ENCODE results near the gene OLA1.

The OLA1 gene

DNA sequence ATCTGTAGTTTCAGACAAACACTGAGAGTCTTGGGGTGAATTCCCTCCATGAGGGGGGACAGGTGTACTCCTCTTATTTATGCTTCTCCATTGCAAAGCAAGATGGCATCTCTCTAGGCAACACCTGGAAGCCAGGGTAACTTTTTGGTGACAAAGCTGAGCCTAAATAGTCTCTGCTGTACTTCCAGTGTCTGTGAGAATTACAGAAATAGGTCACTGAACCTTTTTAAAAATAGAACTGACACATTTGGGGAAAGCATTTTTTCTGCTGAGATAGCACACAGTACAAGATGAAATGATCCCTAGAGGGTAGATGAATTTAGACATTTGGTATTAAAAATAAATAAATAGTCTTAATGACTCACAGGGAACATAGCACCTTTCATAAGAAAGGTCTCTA lies 211.5 kb downstream of the OLA1 start:
- Histone ChIP-seq H3K27ac (ENCODE audit: low read depth, low read length) (no peak overlapping the region), H3K9me3 (ENCODE audit: control insufficient read depth, insufficient read depth, low read depth, low read length) (no peaks in the 10 kb centered on the region), H3K27me3 (ENCODE audit: control insufficient read depth, insufficient read depth, low read length) (peaks cover 12% of the 10 kb centered on the region), H3K9ac (ENCODE audit: low read length) (no peak overlapping the region), H3K4me3 (ENCODE audit: low read depth, low read length) (no peak overlapping the region), H3K36me3 (ENCODE audit: control insufficient read depth, insufficient read depth, low read length) (no peaks in the 10 kb centered on the region), H3K4me1 (ENCODE audit: control insufficient read depth, insufficient read depth, low read length) (peaks cover 32% of the 10 kb centered on the region)

DNA sequence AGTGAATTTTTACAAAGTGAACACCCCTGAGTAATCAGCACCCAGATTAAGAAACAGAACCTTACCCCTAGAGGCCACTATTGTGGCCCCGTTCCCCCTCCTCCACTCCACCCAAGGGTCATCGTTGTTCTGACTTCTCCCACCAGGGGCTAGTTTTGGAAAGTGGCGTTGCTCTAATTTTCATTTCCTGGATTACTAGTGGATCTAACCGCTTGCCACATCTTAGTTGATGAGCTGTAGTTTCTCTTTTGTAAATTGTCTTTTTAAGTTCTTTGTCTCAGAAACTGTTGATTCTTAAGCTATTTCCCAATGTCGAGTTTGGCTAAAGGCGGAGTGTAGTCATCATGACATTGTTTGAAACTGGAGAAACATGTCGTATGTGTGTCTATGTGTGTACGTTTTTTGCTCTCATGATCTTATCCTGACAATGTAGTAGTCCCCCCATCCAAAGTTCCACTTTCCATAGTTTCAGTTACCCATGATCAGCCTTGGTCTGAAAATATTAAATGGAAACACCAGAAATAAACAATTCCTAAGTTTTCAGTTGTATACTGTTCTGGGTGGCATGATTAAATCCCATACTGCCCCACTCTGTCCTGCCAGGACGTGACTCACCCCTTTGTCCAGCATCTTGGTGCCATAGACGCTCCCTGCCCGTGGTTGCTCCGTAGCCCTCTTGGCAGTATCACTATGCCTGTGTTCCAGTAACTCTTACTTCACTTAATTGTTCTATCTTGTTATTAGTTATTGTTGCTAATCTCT lies 212.2 kb downstream of the OLA1 start:
- no peak overlapping the region for H3K4me3 ChIP-seq (ENCODE audit: low read depth, low read length)
- H3K9ac ChIP-seq (ENCODE audit: low read length): no peak overlapping the region
- H3K9me3 ChIP-seq (ENCODE audit: control insufficient read depth, insufficient read depth, low read depth, low read length): no peaks in the 10 kb centered on the region
- no peaks in the 10 kb centered on the region for H3K36me3 ChIP-seq (ENCODE audit: control insufficient read depth, insufficient read depth, low read length)
- H3K27me3 ChIP-seq (ENCODE audit: control insufficient read depth, insufficient read depth, low read length): peaks cover 12% of the 10 kb centered on the region
- H3K27ac ChIP-seq (ENCODE audit: low read depth, low read length): no peak overlapping the region
- peaks cover 32% of the 10 kb centered on the region for H3K4me1 ChIP-seq (ENCODE audit: control insufficient read depth, insufficient read depth, low read length)

DNA sequence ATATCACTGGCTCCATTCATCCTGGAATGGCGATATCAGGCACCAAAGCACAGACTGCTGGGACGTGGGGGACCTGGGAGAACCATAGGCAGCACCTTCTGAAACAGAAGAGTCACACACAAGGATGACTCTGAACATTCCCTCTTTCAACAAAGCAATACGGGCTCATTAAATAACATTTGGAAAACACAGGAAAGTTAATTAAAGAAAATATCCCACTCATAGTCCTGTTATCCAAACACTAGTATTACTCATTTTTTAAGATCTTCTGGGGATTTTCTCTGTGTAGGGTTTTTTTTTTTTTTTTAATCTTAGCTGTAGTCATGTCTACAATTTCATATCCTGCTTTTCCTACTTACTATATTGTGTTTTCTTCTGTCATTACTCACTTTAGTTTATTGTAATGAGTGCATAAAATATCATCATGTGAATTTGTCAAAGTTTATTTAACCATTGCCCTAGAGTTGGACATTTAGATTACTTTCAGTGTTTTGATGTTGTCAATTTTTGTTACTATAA lies 213.2 kb downstream of the OLA1 start:
- peaks cover 12% of the 10 kb centered on the region for H3K27me3 ChIP-seq (ENCODE audit: control insufficient read depth, insufficient read depth, low read length)
- peaks cover 29% of the 10 kb centered on the region for H3K4me1 ChIP-seq (ENCODE audit: control insufficient read depth, insufficient read depth, low read length)
- H3K27ac ChIP-seq (ENCODE audit: low read depth, low read length): no peak overlapping the region
- no peak overlapping the region for H3K9ac ChIP-seq (ENCODE audit: low read length)
- no peaks in the 10 kb centered on the region for H3K36me3 ChIP-seq (ENCODE audit: control insufficient read depth, insufficient read depth, low read length)
- H3K4me3 ChIP-seq (ENCODE audit: low read depth, low read length): no peak overlapping the region
- H3K9me3 ChIP-seq (ENCODE audit: control insufficient read depth, insufficient read depth, low read depth, low read length): no peaks in the 10 kb centered on the region

DNA sequence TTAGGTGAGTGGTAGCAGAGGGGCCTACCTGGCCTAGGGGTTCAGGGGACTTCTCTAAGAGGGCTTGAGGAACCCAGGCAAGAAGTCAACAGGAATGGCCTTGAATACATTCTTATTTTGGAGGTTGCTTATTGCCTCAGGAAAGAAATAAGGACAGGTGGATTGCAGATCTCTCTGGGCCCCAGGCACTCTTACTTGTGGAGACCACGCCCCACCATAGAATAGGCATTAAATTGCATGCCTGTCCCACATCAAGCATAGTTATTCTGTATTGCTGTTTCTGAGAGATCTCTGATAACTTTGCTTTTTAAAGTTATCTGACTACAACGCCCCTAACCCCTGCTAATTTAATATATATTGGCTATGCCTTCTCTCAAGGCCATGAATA lies 215.2 kb downstream of the OLA1 start:
- Histone ChIP-seq H3K9me3 (ENCODE audit: control insufficient read depth, insufficient read depth, low read depth, low read length) (no peaks in the 10 kb centered on the region), H3K36me3 (ENCODE audit: control insufficient read depth, insufficient read depth, low read length) (no peaks in the 10 kb centered on the region), H3K4me3 (ENCODE audit: low read depth, low read length) (no peak overlapping the region), H3K27me3 (ENCODE audit: control insufficient read depth, insufficient read depth, low read length) (peaks cover 12% of the 10 kb centered on the region), H3K9ac (ENCODE audit: low read length) (no peak overlapping the region), H3K4me1 (ENCODE audit: control insufficient read depth, insufficient read depth, low read length) (peaks cover 15% of the 10 kb centered on the region; the same call in 1 of the 2 replicates), H3K27ac (ENCODE audit: low read depth, low read length) (no peak overlapping the region)

DNA sequence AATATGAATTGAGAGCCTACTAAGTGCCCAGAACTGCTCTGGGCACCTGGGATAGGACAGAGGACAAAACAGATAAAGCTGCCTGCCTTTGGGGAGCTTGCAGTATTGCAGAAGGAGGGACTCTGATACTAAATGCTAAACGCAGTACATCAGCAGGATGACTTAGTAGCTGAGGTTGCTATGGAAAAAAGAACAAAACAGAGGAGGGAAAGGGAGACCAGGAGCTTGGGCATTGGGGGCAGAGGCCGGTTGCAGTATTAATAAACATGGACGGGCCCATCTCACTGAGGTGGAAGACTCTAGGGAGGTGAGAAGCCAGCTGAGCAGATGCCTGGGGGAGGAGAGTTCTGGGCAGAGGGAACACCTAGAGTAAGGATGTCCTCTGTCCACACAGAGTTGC lies 217.1 kb downstream of the OLA1 start:
- Histone ChIP-seq H3K4me1 (ENCODE audit: control insufficient read depth, insufficient read depth, low read length) (peaks cover 10% of the 10 kb centered on the region; the same call in 1 of the 2 replicates), H3K9ac (ENCODE audit: low read length) (no peak overlapping the region), H3K27me3 (ENCODE audit: control insufficient read depth, insufficient read depth, low read length) (peaks cover 12% of the 10 kb centered on the region), H3K27ac (ENCODE audit: low read depth, low read length) (no peak overlapping the region), H3K36me3 (ENCODE audit: control insufficient read depth, insufficient read depth, low read length) (no peaks in the 10 kb centered on the region), H3K4me3 (ENCODE audit: low read depth, low read length) (no peak overlapping the region), H3K9me3 (ENCODE audit: control insufficient read depth, insufficient read depth, low read depth, low read length) (no peaks in the 10 kb centered on the region)

DNA sequence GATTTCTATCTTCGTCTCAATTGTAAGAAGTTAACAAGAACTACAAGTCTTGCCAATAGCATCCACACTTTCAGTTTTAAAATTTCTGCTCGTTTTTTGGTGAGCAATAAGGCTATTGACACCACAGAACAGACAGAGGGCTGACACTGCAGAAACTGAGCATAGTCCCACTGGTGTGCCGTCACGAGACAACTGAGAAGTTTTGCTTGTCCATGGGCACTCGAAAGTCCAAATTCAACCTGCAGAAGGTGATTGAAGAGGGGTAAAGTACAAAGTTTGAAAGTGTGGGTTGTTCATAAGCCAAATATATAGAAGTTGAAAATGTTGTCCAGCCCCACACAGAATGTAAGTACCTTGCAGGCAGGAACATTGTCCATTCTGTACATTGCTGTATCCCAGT lies 219.4 kb downstream of the OLA1 start:
- H3K9me3 ChIP-seq (ENCODE audit: control insufficient read depth, insufficient read depth, low read depth, low read length): no peaks in the 10 kb centered on the region
- no peaks in the 10 kb centered on the region for H3K36me3 ChIP-seq (ENCODE audit: control insufficient read depth, insufficient read depth, low read length)
- peaks cover 33% of the 10 kb centered on the region for H3K4me1 ChIP-seq (ENCODE audit: control insufficient read depth, insufficient read depth, low read length)
- H3K27me3 ChIP-seq (ENCODE audit: control insufficient read depth, insufficient read depth, low read length): no peaks in the 10 kb centered on the region
- no peak overlapping the region for H3K27ac ChIP-seq (ENCODE audit: low read depth, low read length)
- no peak overlapping the region for H3K4me3 ChIP-seq (ENCODE audit: low read depth, low read length)
- H3K9ac ChIP-seq (ENCODE audit: low read length): no peak overlapping the region

DNA sequence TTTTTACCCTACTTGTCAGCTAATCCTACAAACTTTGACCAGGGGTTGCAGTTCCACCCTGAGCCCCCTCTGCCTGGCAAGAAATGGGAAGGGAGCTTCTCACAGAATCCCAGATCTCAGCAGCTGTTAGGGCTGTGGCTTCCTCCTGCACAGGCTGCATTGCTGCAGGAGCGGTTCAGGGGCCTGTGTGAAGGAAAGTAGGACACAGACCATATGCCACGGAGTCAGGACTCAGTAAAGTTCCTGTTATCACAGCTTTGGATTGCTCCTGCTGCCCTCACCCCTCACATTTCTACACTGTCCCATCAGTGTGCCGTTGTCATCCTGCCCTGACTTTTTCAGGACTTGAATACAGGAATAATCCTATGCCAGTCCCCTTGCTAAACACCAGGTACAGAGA lies 220.4 kb downstream of the OLA1 start:
- no peaks in the 10 kb centered on the region for H3K36me3 ChIP-seq (ENCODE audit: control insufficient read depth, insufficient read depth, low read length)
- H3K27me3 ChIP-seq (ENCODE audit: control insufficient read depth, insufficient read depth, low read length): no peaks in the 10 kb centered on the region
- H3K9ac ChIP-seq (ENCODE audit: low read length): no peak overlapping the region
- peaks cover 42% of the 10 kb centered on the region for H3K4me1 ChIP-seq (ENCODE audit: control insufficient read depth, insufficient read depth, low read length)
- no peak overlapping the region for H3K4me3 ChIP-seq (ENCODE audit: low read depth, low read length)
- no peaks in the 10 kb centered on the region for H3K9me3 ChIP-seq (ENCODE audit: control insufficient read depth, insufficient read depth, low read depth, low read length)
- H3K27ac ChIP-seq (ENCODE audit: low read depth, low read length): no peak overlapping the region

DNA sequence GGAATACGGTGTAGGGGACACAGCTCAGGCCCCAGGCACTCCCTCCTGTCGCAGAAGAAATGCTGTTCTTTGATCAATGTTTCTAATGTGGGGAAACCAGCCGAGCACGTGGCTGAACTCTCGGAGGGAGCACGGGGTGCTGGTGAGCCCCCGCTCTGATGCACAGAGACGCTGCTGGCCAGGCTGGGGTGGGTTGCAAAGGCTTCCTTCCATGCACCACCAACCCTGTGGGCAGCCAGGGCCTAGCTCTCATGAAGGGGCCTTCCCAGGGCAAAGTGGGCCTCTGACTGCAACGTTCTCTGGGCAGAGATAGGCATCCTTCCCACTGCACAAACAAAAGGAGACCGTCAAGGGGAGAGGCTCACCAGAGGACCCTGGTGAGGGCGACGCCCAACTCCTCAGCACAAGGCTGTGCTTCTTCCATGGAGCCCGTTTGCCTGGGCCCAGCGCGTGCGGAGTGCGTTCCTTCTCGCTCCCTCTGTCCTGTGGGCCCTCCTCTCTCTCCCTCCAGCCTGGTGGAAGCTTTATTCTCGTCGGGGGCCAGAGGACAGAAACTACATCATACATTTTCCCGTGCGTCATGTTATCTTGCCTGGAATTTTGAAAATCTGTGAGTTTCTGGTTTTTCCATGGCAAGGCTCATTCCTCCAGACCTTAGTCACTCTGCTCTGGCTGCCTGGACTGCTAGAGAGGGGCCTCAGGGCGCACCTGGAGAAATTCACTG lies 222.0 kb downstream of the OLA1 start:
- Histone ChIP-seq H3K27me3 (ENCODE audit: control insufficient read depth, insufficient read depth, low read length) (no peaks in the 10 kb centered on the region), H3K27ac (ENCODE audit: low read depth, low read length) (no peak overlapping the region), H3K9me3 (ENCODE audit: control insufficient read depth, insufficient read depth, low read depth, low read length) (no peaks in the 10 kb centered on the region), H3K36me3 (ENCODE audit: control insufficient read depth, insufficient read depth, low read length) (no peaks in the 10 kb centered on the region), H3K9ac (ENCODE audit: low read length) (no peak overlapping the region), H3K4me3 (ENCODE audit: low read depth, low read length) (no peak overlapping the region), H3K4me1 (ENCODE audit: control insufficient read depth, insufficient read depth, low read length) (peaks cover 48% of the 10 kb centered on the region)

DNA sequence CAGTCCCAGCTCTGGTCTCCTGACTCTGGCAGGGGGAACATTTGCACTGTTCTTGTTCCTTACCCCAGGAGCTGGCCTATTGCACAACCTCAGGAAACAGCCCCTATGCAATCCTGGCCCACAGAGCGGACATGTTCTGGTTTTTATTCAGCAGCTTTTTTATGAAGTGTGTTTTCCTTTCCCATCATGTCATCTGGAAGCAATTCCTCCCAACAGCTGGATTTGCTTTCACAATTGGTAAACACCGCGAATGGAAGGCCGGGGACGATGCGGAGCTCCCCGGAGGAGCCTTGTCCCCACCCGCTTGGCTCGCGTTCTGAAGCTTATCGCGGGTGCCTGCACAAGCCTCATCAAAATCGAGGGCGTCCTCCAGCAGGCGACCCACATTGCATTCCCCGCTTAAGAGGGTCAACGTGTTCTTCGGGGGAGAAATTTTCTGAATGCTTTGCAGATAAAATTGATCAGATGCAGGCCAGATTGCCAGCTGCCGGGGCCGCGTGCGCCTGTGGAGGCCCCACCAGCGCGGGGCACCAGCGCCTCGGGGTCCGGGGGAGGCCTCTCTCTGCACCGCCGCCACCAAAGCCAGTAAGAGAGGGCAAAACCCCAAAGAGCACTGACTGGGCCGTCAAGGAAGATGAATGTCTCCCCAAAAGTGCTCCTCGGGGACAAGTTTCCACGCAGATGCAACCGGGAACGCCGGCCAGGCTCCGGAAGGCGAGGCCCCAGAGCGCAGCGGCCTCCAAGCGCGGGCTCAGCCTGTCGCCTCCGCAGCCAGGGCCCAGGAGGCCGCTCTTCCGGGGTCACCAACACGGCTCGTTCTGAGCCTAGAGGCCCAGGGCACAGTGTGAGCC lies 222.8 kb downstream of the OLA1 start:
- Histone ChIP-seq H3K27ac (ENCODE audit: low read depth, low read length) (no peak overlapping the region), H3K9ac (ENCODE audit: low read length) (no peak overlapping the region), H3K4me1 (ENCODE audit: control insufficient read depth, insufficient read depth, low read length) (peaks cover 53% of the 10 kb centered on the region), H3K9me3 (ENCODE audit: control insufficient read depth, insufficient read depth, low read depth, low read length) (no peaks in the 10 kb centered on the region), H3K27me3 (ENCODE audit: control insufficient read depth, insufficient read depth, low read length) (no peaks in the 10 kb centered on the region), H3K36me3 (ENCODE audit: control insufficient read depth, insufficient read depth, low read length) (no peaks in the 10 kb centered on the region), H3K4me3 (ENCODE audit: low read depth, low read length) (no peak overlapping the region)

DNA sequence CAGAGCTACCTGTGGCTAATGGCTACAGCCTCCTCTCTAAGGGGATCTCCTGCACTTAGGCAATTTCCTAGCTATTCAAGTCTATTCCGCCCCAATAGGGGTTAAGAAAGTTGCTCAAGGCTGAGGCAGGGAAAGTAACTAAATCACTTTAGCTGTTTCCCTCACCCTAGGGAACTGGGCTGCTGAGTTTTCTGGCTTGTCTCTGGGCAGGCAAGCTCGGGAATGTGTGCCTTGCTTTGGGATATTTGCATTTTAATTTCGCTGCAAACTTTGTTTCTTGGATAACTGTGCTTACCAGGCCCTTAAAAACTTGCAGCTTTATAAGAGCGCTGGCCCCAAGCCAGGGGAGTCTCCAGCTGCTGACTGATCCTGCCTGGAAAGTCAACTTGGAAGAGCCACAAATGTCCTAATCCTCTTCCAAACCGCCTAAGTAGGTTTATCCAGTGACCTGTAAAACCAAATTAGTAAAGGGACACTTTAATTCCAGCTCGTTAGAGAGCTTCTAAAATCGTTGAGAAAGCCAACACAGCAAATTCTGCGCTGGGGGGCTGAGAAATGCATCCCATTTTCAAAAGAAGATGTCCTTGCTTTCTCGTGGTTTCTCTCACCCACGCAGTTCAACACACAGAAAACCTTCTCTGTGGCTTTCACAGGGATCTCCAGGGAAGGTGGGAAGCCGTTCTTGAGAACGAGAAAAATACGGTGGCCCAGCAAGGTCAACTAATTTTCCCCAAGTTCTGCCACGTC lies 223.6 kb downstream of the OLA1 start:
- Histone ChIP-seq H3K36me3 (ENCODE audit: control insufficient read depth, insufficient read depth, low read length) (no peaks in the 10 kb centered on the region), H3K4me1 (ENCODE audit: control insufficient read depth, insufficient read depth, low read length) (peaks cover 53% of the 10 kb centered on the region), H3K4me3 (ENCODE audit: low read depth, low read length) (peak overlapping the region; percentile 22; the same call in 1 of the 2 replicates), H3K27ac (ENCODE audit: low read depth, low read length) (peak overlapping the region; percentile 59; the same call in 1 of the 2 replicates), H3K9ac (ENCODE audit: low read length) (peak overlapping the region; percentile 18), H3K27me3 (ENCODE audit: control insufficient read depth, insufficient read depth, low read length) (no peaks in the 10 kb centered on the region), H3K9me3 (ENCODE audit: control insufficient read depth, insufficient read depth, low read depth, low read length) (no peaks in the 10 kb centered on the region)
